Activated naive CD4-positive, alpha-beta T cell treated with anti-CD3 and anti-CD28 coated beads, Interleukin-2, amount 10 ng/mL, durations not matched to agents 7 days and 5 days (primary cell): ENCODE results near the gene LRRC4C.

Source experiments
- CTCF ChIA-PET: fragments of 350-600 bp; sonication (Branson Sonifier 250); formaldehyde crosslinking; loops from one replicate; lab custom pipeline; 2021; ENCODE audit warnings: antibody characterized with exemption; lab: Charles Lee
- DNase-seq: peaks from one replicate; pipeline ENCODE4 v3.0.0-alpha.2; 2020
- H3K27ac Mint-ChIP-seq: one replicate; pipeline ENCODE4 v1.8.0; 2021; ENCODE audit warnings: mild to moderate bottlenecking, moderate library complexity, mixed read lengths
- H3K27me3 Mint-ChIP-seq: one replicate; pipeline ENCODE4 v1.8.0; 2021; ENCODE audit warnings: mild to moderate bottlenecking, mixed read lengths
- H3K36me3 Mint-ChIP-seq: one replicate; pipeline ENCODE4 v1.8.0; 2021; ENCODE audit warnings: mixed read lengths
- H3K4me1 Mint-ChIP-seq: one replicate; pipeline ENCODE4 v1.8.0; 2021; ENCODE audit warnings: mixed read lengths
- H3K4me3 Mint-ChIP-seq: one replicate; pipeline ENCODE4 v1.8.0; 2021; ENCODE audit warnings: mild to moderate bottlenecking, moderate library complexity, mixed read lengths
- H3K9me3 Mint-ChIP-seq: one replicate; pipeline ENCODE4 v1.8.0; 2021; ENCODE audit warnings: mixed read lengths

Gene LRRC4C

DNA sequence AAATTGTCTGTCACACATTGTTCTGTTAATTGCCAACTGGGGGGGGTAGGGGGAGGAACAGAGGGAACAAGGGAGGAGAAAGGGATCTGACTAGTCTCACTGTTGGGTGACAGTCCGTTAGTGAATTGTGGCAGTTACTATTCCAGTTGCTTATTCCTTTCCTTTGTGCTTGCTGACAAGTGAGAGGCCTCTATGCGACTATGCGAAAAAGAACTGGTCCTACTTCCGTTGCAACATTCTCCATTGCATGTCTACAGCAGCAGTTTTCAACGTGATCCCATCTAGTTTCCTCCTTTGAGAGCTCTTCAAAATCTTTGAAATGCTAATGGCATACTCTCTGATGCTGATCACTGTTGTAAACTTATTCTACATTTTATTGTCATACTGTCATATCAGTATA lies 672.2 kb downstream of the LRRC4C start:
- H3K9me3 Mint-ChIP-seq, result peaks cover 24% of the 10 kb centered on the region
- no peaks in the 10 kb centered on the region for H3K36me3 Mint-ChIP-seq
- H3K27ac Mint-ChIP-seq, result no peak overlapping the region
- CTCF ChIA-PET, result no interaction called here
- no peak for DNase-seq
- H3K4me3 Mint-ChIP-seq, result no peak overlapping the region
- H3K27me3 Mint-ChIP-seq, result no peaks in the 10 kb centered on the region
- no peaks in the 10 kb centered on the region for H3K4me1 Mint-ChIP-seq

DNA sequence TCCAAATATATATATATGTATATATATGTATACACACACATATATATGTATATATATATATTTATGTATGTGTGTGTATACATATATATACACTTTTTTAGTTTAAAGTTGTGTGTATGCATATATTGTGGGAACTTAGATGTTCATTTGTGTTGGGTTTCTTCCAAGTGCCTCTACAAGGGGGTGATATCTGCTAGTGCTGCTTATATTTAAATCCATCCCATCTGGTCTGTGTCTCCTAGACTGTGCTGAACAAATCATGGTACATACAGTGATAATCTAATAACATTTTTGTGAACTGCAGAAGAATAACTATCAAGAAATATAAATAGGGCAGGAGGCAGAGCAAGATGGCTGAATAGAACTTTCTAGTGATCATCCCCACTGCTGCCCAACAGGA lies 696.4 kb downstream of the LRRC4C start:
- Mint-ChIP-seq H3K4me3 (no peak overlapping the region), H3K36me3 (no peaks in the 10 kb centered on the region), H3K4me1 (no peaks in the 10 kb centered on the region), H3K9me3 (peaks cover 6% of the 10 kb centered on the region), H3K27ac (no peak overlapping the region), H3K27me3 (no peaks in the 10 kb centered on the region)
- CTCF ChIA-PET, result no interaction called here
- no peak for DNase-seq

- Mint-ChIP-seq H3K27me3 (no peaks in the 10 kb centered on the region), H3K4me1 (no peaks in the 10 kb centered on the region), H3K36me3 (no peaks in the 10 kb centered on the region), H3K4me3 (no peak overlapping the region), H3K27ac (no peak overlapping the region), H3K9me3 (peaks cover 5% of the 10 kb centered on the region)
- CTCF ChIA-PET, result no interaction called here
- DNase-seq, result no peak
These were observed 700.1 kb downstream of the LRRC4C start for GRCh38 chr11:40759341-40759740.

DNA sequence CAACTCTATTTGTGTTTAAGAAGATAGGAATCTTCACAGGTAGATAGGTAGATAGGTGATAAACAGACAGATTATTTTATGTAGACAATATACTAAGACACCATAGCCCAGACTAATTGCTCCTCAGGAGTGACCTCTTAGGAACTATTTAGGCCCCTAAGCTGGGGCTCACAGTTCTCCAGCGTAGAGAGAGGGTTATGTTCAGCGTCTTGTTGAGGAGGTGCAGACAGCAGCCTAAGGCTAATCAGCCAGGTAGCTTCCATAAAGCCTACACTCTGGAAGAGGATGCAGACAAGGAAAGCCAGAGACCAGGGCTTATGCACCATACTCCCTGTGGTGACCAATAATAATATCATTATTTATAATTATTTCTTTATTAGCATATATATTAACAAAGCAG lies 705.2 kb downstream of the LRRC4C start:
- Mint-ChIP-seq H3K36me3 (no peaks in the 10 kb centered on the region), H3K4me1 (no peaks in the 10 kb centered on the region), H3K4me3 (no peak overlapping the region), H3K27me3 (no peaks in the 10 kb centered on the region), H3K9me3 (peaks cover 11% of the 10 kb centered on the region), H3K27ac (no peak overlapping the region)
- CTCF ChIA-PET, result no interaction called here
- DNase-seq, result no peak

GRCh38 chr11:40746282-40746681 lies 713.2 kb downstream of the LRRC4C start:
- Mint-ChIP-seq H3K27me3 (no peaks in the 10 kb centered on the region), H3K9me3 (peaks cover 23% of the 10 kb centered on the region), H3K4me3 (no peak overlapping the region), H3K27ac (no peak overlapping the region), H3K36me3 (no peaks in the 10 kb centered on the region), H3K4me1 (no peaks in the 10 kb centered on the region)
- CTCF ChIA-PET, result no interaction called here
- no peak for DNase-seq

- H3K27ac Mint-ChIP-seq, result no peak overlapping the region
- CTCF ChIA-PET, result no interaction called here
- H3K4me3 Mint-ChIP-seq, result no peak overlapping the region
- DNase-seq, result no peak
- peaks cover 25% of the 10 kb centered on the region for H3K9me3 Mint-ChIP-seq
- no peaks in the 10 kb centered on the region for H3K4me1 Mint-ChIP-seq
- no peaks in the 10 kb centered on the region for H3K27me3 Mint-ChIP-seq
- no peaks in the 10 kb centered on the region for H3K36me3 Mint-ChIP-seq
These were observed 727.3 kb downstream of the LRRC4C start for GRCh38 chr11:40732132-40732531.

- Mint-ChIP-seq H3K27ac (no peak overlapping the region), H3K27me3 (no peaks in the 10 kb centered on the region), H3K9me3 (peaks cover 24% of the 10 kb centered on the region), H3K4me1 (no peaks in the 10 kb centered on the region), H3K36me3 (no peaks in the 10 kb centered on the region), H3K4me3 (no peak overlapping the region)
- no peak for DNase-seq
- CTCF ChIA-PET, result no interaction called here
These were observed 737.2 kb downstream of the LRRC4C start for GRCh38 chr11:40722179-40722795.

GRCh38 chr11:40716344-40717130 lies 742.9 kb downstream of the LRRC4C start:
- Mint-ChIP-seq H3K4me3 (no peak overlapping the region), H3K27me3 (no peaks in the 10 kb centered on the region), H3K4me1 (no peaks in the 10 kb centered on the region), H3K27ac (no peak overlapping the region), H3K36me3 (no peaks in the 10 kb centered on the region), H3K9me3 (peaks cover 16% of the 10 kb centered on the region)
- no peak for DNase-seq
- CTCF ChIA-PET, result no interaction called here

DNA sequence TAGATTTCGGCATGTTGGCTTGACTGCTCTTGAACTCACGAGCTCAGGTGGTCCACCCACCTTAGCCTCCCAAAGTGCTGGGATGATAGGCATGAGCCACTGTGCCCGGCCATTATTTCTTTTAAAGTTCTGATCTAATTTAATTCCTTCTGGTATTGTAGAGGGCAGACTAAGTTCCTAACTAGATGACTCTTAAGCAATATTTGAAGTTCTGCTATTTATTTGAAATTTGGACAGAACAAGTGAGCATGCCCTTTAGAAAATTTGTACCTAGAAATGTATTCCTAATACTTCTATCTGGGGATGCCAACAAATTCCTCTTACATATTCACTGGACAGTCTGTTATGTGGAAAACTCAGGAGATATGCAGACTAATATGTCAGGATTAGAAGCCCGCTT lies 746.4 kb downstream of the LRRC4C start:
- CTCF ChIA-PET, result no interaction called here
- no peak overlapping the region for H3K4me3 Mint-ChIP-seq
- no peak for DNase-seq
- H3K9me3 Mint-ChIP-seq, result peaks cover 22% of the 10 kb centered on the region
- no peaks in the 10 kb centered on the region for H3K36me3 Mint-ChIP-seq
- no peaks in the 10 kb centered on the region for H3K27me3 Mint-ChIP-seq
- no peak overlapping the region for H3K27ac Mint-ChIP-seq
- H3K4me1 Mint-ChIP-seq, result no peaks in the 10 kb centered on the region

DNA sequence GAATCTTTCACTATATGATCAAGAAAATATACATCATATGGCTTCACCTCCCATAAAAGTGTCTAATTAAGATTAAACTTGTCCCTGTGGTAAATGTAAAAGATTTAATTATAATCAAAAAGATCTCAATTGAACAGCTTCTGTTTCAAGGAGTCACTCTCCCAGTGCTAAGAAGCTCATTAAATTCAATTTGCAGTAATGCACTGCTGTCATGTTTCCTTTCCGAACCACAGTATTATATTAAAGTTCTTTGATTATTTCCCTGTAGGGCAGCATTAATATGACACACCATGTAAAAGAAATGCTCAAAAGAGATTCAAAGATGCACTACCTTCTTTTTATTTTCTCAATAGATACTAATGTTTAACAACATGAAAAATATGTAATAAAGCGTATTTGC lies 758.4 kb downstream of the LRRC4C start:
- Mint-ChIP-seq H3K9me3 (peaks cover 2% of the 10 kb centered on the region), H3K27me3 (no peaks in the 10 kb centered on the region), H3K36me3 (no peaks in the 10 kb centered on the region), H3K4me3 (no peak overlapping the region), H3K27ac (no peak overlapping the region), H3K4me1 (no peaks in the 10 kb centered on the region)
- CTCF ChIA-PET, result no interaction called here
- DNase-seq, result no peak

- Mint-ChIP-seq H3K27me3 (no peaks in the 10 kb centered on the region), H3K4me1 (no peaks in the 10 kb centered on the region), H3K9me3 (peaks cover 8% of the 10 kb centered on the region), H3K4me3 (no peak overlapping the region), H3K36me3 (no peaks in the 10 kb centered on the region), H3K27ac (no peak overlapping the region)
- DNase-seq, result no peak
- CTCF ChIA-PET, result no interaction called here
These were observed 769.6 kb downstream of the LRRC4C start for GRCh38 chr11:40689823-40690222.

DNA sequence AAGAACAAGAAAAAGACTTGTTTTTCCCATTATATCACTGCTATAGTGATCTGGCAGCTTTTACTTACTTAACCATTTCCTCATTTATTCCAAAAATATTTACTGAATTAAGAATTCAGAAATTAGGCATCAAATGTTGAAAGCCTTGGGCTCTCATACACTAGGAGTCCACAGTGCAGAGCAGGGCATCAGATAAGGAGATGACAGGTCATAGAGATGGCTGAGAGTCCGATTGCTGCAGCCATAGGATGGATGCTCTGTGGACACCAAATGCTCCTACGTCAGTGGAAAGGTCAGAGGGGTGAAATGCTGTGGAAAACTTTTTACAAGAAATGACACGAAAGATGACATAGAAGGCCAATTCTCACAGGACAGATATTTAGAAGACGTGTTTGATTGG lies 771.1 kb downstream of the LRRC4C start:
- Mint-ChIP-seq H3K27ac (no peak overlapping the region), H3K36me3 (no peaks in the 10 kb centered on the region), H3K4me1 (no peaks in the 10 kb centered on the region), H3K9me3 (peaks cover 5% of the 10 kb centered on the region), H3K4me3 (no peak overlapping the region), H3K27me3 (no peaks in the 10 kb centered on the region)
- no peak for DNase-seq
- CTCF ChIA-PET, result no interaction called here

DNA sequence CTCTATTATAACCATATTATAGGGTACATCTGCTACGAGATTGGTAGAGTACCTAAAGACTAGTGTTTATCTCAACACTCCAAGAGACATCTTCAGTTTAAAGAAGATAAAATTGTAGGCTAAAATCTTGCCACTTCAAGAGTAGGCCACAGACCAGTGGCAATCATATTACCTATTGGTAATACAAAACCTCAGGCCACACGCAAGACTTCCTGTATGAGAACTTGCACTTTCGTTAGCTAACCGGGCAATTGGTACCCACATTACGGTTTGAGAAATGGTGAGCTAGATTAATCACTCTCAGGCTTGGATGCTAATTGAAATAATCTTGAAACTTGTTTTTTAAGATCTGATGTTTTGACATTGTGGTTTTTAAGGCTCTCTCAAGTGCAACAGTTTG lies 772.7 kb downstream of the LRRC4C start:
- Mint-ChIP-seq H3K4me1 (no peaks in the 10 kb centered on the region), H3K9me3 (peaks cover 7% of the 10 kb centered on the region), H3K4me3 (no peak overlapping the region), H3K27ac (no peak overlapping the region), H3K27me3 (no peaks in the 10 kb centered on the region), H3K36me3 (no peaks in the 10 kb centered on the region)
- CTCF ChIA-PET, result no interaction called here
- no peak for DNase-seq

GRCh38 chr11:40683010-40683409 lies 776.4 kb downstream of the LRRC4C start:
- Mint-ChIP-seq H3K27me3 (no peaks in the 10 kb centered on the region), H3K36me3 (no peaks in the 10 kb centered on the region), H3K9me3 (peaks cover 26% of the 10 kb centered on the region), H3K4me3 (no peak overlapping the region), H3K4me1 (no peaks in the 10 kb centered on the region), H3K27ac (no peak overlapping the region)
- CTCF ChIA-PET, result no interaction called here
- no peak for DNase-seq

GRCh38 chr11:40679276-40679675 lies 780.2 kb downstream of the LRRC4C start:
- Mint-ChIP-seq H3K9me3 (peaks cover 30% of the 10 kb centered on the region), H3K27me3 (no peaks in the 10 kb centered on the region), H3K27ac (no peak overlapping the region), H3K36me3 (no peaks in the 10 kb centered on the region), H3K4me1 (no peaks in the 10 kb centered on the region), H3K4me3 (no peak overlapping the region)
- CTCF ChIA-PET, result no interaction called here
- DNase-seq, result no peak
